Body of pancreas (tissue), 4 donors: ENCODE results near the gene NTRK1.

Experiments used
- CTCF ChIP-seq, 7 experiments: fragments of 450-650 bp in 4 of 7; fragments of 200-600 bp in 3 of 7; sonication (generic) in 3 of 7; IDR thresholded peaks; one replicate each; pipeline ENCODE4 v1.5.1; 2016 to 2019; ENCODE audit warnings: antibody characterized with exemption in 7 of 7
- POLR2A ChIP-seq, 3 donors: fragments of 450-650 bp; IDR thresholded peaks; one replicate each; pipeline ENCODE4 v1.6.1; 2016; ENCODE audit warnings: antibody characterized with exemption in 3 of 3, mild to moderate bottlenecking in 2 of 3

- TF ChIP-seq POLR2A (IDR thresholded peaks at IDR 0.05), result no peak
- no peak for TF ChIP-seq CTCF (IDR thresholded peaks at IDR 0.05)
These were observed 40.9 kb downstream of the NTRK1 start for GRCh38 chr1:156901590-156901900.
